RWPE2 (cell line): Measurements from ENCODE around the gene DDX1.

Experiments
- ATAC-seq: fragments of 200-7000 bp; cut with Tn5 transposase; 3 replicates; pipeline ENCODE4 v1.9.1; 2021; ENCODE audit warnings: low read depth
- DNase-seq: peaks from one replicate; pipeline ENCODE4 v3.0.0-alpha.2; 2020; ENCODE audit warnings: low spot score
- H3K27ac ChIP-seq: fragments of 450-650 bp; 2 replicates; pipeline ENCODE4 v1.5.1; 2017; ENCODE audit warnings: mild to moderate bottlenecking; ENCODE audit not compliant: poor library complexity, severe bottlenecking
- H3K27me3 ChIP-seq: fragments of 250-450 bp; sonication (Bioruptor Pico); 2 replicates; pipeline ENCODE4 v1.5.1; 2021; ENCODE audit warnings: mild to moderate bottlenecking, moderate library complexity; ENCODE audit not compliant: insufficient read depth, poor library complexity, severe bottlenecking
- H3K36me3 ChIP-seq: fragments of 250-450 bp; sonication (Bioruptor Pico); 2 replicates; pipeline ENCODE4 v1.5.1; 2020; ENCODE audit warnings: low read depth, mild to moderate bottlenecking, moderate library complexity
- H3K4me1 ChIP-seq: fragments of 250-450 bp; sonication (Bioruptor Pico); 2 replicates; pipeline ENCODE4 v1.5.1; 2021; ENCODE audit warnings: mild to moderate bottlenecking, moderate library complexity; ENCODE audit not compliant: insufficient read depth, poor library complexity, severe bottlenecking
- H3K4me3 ChIP-seq: fragments of 250-450 bp; sonication (Bioruptor Pico); 2 replicates; pipeline ENCODE4 v1.5.1; 2021; ENCODE audit warnings: mild to moderate bottlenecking, moderate library complexity; ENCODE audit not compliant: severe bottlenecking
- H3K9me3 ChIP-seq: fragments of 250-450 bp; sonication (Bioruptor Pico); 2 replicates; pipeline ENCODE4 v1.5.1; 2021; ENCODE audit warnings: mild to moderate bottlenecking, moderate library complexity; ENCODE audit not compliant: severe bottlenecking
- TF ChIP-seq, protein P1 (sequence below): fragments of 450-650 bp; IDR thresholded peaks from one replicate; pipeline ENCODE4 v1.5.1; 2017; ENCODE audit warnings: mild to moderate bottlenecking, moderate library complexity; ENCODE audit not compliant: poor library complexity, severe bottlenecking

The DDX1 gene

DNA sequence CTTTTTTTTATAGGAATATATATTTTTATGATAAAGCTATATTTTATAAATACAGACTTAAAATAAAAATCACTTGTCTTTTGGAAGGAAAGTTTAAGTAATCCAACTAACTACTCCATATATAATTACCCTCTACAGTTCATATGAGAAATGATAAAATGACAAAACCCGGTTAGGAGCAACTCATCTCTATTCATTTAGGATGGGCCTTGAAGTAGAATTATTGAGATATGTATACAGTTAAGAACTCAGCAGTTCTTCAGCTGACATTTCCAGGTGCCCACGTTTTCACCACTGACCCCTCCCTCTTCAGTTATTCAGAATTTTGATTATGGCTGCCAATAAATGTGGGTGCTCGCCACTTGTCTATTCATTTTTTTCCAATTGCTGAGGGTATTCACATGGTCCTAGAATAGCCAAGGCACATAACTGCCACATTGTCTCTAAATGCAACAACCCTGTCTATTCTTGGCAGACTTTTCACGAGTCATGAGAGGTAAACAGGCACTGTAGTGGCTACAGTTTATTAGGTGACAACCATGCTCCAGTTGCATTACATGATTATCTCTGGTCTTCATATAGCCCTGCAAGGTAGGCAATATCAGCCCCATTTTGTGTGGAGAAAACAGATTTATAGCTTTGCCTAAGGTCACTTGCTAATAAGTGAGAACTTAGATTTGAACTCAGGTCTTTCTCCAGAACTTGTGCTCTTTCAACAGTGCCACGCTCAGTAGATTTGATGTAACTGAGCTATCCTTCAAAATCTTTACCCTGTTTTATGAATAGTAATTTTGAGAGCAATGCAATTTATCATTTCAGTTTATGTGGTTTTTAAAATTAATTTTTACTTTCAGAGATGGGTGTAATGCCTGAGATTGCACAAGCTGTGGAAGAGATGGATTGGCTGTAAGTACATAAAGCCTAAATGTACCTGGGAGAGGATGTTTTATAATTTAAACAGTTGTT is 2.9 kb downstream of the DDX1 start:
- TF ChIP-seq, protein P1, sequence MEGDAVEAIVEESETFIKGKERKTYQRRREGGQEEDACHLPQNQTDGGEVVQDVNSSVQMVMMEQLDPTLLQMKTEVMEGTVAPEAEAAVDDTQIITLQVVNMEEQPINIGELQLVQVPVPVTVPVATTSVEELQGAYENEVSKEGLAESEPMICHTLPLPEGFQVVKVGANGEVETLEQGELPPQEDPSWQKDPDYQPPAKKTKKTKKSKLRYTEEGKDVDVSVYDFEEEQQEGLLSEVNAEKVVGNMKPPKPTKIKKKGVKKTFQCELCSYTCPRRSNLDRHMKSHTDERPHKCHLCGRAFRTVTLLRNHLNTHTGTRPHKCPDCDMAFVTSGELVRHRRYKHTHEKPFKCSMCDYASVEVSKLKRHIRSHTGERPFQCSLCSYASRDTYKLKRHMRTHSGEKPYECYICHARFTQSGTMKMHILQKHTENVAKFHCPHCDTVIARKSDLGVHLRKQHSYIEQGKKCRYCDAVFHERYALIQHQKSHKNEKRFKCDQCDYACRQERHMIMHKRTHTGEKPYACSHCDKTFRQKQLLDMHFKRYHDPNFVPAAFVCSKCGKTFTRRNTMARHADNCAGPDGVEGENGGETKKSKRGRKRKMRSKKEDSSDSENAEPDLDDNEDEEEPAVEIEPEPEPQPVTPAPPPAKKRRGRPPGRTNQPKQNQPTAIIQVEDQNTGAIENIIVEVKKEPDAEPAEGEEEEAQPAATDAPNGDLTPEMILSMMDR: no peak
- peaks cover 60% of the 10 kb centered on the region for H3K36me3 ChIP-seq
- no peak overlapping the region for H3K27ac ChIP-seq
- no peak overlapping the region for H3K4me3 ChIP-seq
- H3K27me3 ChIP-seq: no peaks in the 10 kb centered on the region
- ATAC-seq: no peak
- H3K4me1 ChIP-seq: peaks cover 5% of the 10 kb centered on the region
- DNase-seq: no peak
- H3K9me3 ChIP-seq: no peaks in the 10 kb centered on the region

DNA sequence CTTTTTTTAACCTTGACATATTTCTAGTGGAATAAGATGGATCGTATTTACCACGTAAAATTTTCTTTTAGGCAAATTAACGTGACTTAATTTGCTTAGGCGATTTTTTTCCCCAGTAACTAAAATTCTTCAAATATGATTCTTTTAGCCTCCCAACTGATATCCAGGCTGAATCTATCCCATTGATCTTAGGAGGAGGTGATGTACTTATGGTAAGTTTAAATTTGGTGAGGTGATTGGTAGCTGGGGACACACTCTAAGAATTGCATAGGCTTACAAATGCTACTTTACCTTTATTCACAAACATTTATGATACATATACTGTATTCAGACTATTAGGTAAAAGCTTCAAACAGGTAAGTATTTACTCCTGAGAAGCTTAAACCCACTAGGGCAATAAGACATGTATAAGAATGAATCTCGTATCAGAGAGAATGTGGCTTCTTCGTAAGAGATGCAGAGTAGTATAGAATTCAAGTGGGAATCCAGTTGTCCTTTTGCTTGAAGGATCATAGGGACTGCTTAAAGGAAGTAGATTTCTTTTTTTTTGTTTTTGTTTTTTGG is 3.8 kb downstream of the DDX1 start:
- TF ChIP-seq, protein P1: no peak
- Histone ChIP-seq H3K27ac (no peak overlapping the region), H3K36me3 (peaks cover 68% of the 10 kb centered on the region), H3K9me3 (no peaks in the 10 kb centered on the region), H3K4me1 (peaks cover 5% of the 10 kb centered on the region), H3K27me3 (no peaks in the 10 kb centered on the region), H3K4me3 (no peak overlapping the region)
- no peak for DNase-seq
- no peak for ATAC-seq

DNA sequence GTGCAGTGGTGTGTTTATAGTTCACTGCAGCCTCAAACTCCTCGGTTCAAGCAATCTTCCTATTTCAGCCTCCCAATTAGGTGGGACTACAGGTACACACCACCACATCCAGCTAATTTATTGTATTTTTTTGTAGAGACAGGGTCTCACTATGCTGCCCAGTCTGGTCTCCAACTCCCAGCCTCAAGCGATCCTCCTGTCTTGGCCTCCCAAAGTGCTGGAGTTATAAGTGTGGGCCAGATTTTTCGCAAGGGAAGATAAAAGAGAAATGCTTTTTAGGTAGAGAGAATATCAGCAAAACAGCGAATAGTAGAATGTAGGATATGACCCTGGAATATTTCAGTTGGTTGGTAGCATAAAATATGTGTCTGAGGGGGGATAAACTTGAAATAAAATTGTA is 4.3 kb downstream of the DDX1 start:
- Histone ChIP-seq H3K4me3 (no peak overlapping the region), H3K27ac (no peak overlapping the region), H3K4me1 (peaks cover 5% of the 10 kb centered on the region), H3K36me3 (peaks cover 71% of the 10 kb centered on the region), H3K9me3 (no peaks in the 10 kb centered on the region), H3K27me3 (no peaks in the 10 kb centered on the region)
- ATAC-seq: no peak
- TF ChIP-seq, protein P1: no peak
- DNase-seq: no peak

DNA sequence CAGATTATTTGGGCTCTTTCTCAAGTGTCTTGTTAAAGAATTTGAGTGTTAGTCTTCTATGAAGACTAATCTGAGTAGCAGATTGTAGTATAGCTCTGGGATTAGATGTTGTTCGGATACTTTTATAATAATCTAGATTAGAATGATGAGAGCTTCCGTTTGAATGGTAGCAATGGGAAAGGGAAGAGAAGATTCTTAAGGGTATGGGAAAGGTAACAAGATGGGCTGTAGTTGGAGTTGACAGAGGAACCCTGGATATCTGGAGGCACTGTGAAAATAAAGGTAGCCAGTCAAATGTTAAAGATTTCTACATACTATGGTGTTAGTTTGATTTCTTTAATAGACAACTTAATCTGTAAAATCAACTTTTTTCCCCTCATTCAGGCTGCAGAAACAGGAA is 4.7 kb downstream of the DDX1 start:
- ATAC-seq: no peak
- no peak overlapping the region for H3K4me3 ChIP-seq
- no peaks in the 10 kb centered on the region for H3K27me3 ChIP-seq
- H3K27ac ChIP-seq: no peak overlapping the region
- peaks cover 5% of the 10 kb centered on the region for H3K4me1 ChIP-seq
- no peak for DNase-seq
- H3K9me3 ChIP-seq: no peaks in the 10 kb centered on the region
- TF ChIP-seq, protein P1: no peak
- peaks cover 75% of the 10 kb centered on the region for H3K36me3 ChIP-seq
